ENCODE measurements around the gene DCAF6. TPM values are rescaled to one million over a fixed set of nuclear protein-coding genes. Genes with fewer than 3 reads are reported as not detected.

Gene DCAF6
- total RNA-seq, 1 experiment from 2014 or later: 31.9 TPM

DNA sequence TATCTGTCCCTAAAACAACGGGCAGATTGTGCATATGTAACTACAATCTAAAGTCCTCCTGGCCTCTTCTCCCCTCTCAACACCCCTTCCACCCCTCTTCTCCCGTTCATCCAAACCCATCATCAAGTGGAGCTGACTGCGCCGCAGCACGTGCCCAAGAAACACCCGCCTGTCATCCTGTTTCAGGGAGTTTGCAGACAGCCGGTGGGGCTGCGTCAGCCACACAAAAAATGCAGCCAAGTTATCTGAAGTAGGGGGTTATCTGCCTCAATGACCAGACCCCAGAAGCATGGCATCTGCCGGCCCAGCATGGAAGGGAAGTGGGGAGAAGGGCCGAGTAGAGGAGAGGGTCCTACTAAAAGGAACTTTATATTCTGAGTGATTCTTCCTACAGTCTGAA lies 151.2 kb downstream of the DCAF6 start:
- Histone ChIP-seq H3K9me3 (ENCODE audit: low read depth, low read length, poor library complexity, severe bottlenecking) (no peaks in the 10 kb centered on the region), H3K4me1 (ENCODE audit: insufficient read depth, low read length, poor library complexity, severe bottlenecking) (no peaks in the 10 kb centered on the region), H3K27me3 (replicated peaks; ENCODE audit: insufficient read depth, low read depth, low read length, poor library complexity) (no peaks in the 10 kb centered on the region), H3K27ac (ENCODE audit: low read depth, low read length, poor library complexity, severe bottlenecking) (no peak overlapping the region), H3K36me3 (ENCODE audit: insufficient read depth, low read length, poor library complexity, severe bottlenecking) (no peaks in the 10 kb centered on the region), H3K4me3 (ENCODE audit: low read depth, low read length, poor library complexity, severe bottlenecking) (no peak overlapping the region)
- no peak for DNase-seq (ENCODE audit: low spot score)
- no TSS peak for BruUV-seq (replicated peaks)
- POLR2A ChIA-PET (ENCODE audit: low non-redundant PET): no interaction called here
- no peak for TF ChIP-seq EZH2 (IDR thresholded peaks at IDR 0.05; ENCODE audit: borderline replicate concordance, low read depth, low read length, poor library complexity, severe bottlenecking)
- TF ChIP-seq, protein P1, sequence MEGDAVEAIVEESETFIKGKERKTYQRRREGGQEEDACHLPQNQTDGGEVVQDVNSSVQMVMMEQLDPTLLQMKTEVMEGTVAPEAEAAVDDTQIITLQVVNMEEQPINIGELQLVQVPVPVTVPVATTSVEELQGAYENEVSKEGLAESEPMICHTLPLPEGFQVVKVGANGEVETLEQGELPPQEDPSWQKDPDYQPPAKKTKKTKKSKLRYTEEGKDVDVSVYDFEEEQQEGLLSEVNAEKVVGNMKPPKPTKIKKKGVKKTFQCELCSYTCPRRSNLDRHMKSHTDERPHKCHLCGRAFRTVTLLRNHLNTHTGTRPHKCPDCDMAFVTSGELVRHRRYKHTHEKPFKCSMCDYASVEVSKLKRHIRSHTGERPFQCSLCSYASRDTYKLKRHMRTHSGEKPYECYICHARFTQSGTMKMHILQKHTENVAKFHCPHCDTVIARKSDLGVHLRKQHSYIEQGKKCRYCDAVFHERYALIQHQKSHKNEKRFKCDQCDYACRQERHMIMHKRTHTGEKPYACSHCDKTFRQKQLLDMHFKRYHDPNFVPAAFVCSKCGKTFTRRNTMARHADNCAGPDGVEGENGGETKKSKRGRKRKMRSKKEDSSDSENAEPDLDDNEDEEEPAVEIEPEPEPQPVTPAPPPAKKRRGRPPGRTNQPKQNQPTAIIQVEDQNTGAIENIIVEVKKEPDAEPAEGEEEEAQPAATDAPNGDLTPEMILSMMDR (conservative IDR thresholded peaks at IDR 0.05; ENCODE audit: low read depth, low read length): no peak
- intact Hi-C loops (cut with micrococcal nuclease; ENCODE audit: unreplicated experiment): loop anchor here (10.0 kb wide), 1 partner anchor 283 kb away; no protein-coding TSS in a partner anchor
- CTCF ChIA-PET: no interaction called here

DNA sequence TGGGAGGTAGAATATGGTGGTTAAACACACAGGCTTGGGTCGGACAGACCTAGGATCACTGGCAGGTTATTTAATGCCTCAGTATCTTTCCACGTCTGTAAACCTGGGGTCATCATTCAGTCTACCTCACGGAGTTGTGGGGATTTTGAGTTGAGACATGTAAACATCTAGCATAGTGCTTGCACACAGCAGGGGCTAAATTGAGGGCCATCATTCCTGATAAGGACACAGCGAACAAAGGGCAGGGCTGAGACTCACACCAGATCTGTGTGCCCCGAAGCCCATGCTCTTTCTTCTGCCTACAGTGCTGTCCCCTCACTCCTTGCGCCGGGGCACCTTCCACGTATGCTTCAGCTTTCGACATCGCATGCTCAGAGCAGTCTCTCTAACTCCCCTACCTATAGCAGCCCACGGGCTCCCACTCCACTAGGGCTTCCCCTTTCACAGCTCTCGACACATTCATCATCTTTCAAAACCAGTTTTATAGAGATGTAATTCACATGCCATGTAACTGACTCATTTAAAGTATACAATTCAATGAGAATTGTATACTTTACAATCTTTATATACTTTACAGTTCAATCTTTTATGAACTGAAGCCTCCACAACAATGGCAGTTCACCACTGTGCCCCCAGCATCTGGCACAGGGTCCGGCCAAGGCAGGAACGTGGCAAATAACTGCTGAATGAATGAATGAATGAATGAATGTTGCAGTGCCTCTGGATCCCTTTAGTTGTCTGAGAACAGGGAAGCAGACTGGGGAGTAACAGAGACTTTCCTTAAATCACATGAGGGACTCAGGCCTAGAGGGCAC lies 152.2 kb downstream of the DCAF6 start:
- intact Hi-C loops (cut with micrococcal nuclease; ENCODE audit: unreplicated experiment): loop anchor here (10.0 kb wide), 1 partner anchor 284 kb away; no protein-coding TSS in a partner anchor
- Histone ChIP-seq H3K36me3 (ENCODE audit: insufficient read depth, low read length, poor library complexity, severe bottlenecking) (no peaks in the 10 kb centered on the region), H3K27me3 (replicated peaks; ENCODE audit: insufficient read depth, low read depth, low read length, poor library complexity) (no peaks in the 10 kb centered on the region), H3K27ac (ENCODE audit: low read depth, low read length, poor library complexity, severe bottlenecking) (no peak overlapping the region), H3K9me3 (ENCODE audit: low read depth, low read length, poor library complexity, severe bottlenecking) (no peaks in the 10 kb centered on the region), H3K4me1 (ENCODE audit: insufficient read depth, low read length, poor library complexity, severe bottlenecking) (no peaks in the 10 kb centered on the region), H3K4me3 (ENCODE audit: low read depth, low read length, poor library complexity, severe bottlenecking) (no peak overlapping the region)
- no TSS peak for BruUV-seq (replicated peaks)
- DNase-seq (ENCODE audit: low spot score): no peak
- TF ChIP-seq EZH2 (IDR thresholded peaks at IDR 0.05; ENCODE audit: borderline replicate concordance, low read depth, low read length, poor library complexity, severe bottlenecking): no peak
- TF ChIP-seq, protein P1 (conservative IDR thresholded peaks at IDR 0.05; ENCODE audit: low read depth, low read length): no peak
- CTCF ChIA-PET: no interaction called here
- POLR2A ChIA-PET (ENCODE audit: low non-redundant PET): no interaction called here

GRCh38 chr1:168089326-168089978 lies 153.0 kb downstream of the DCAF6 start:
- ChIA-PET CTCF (no interaction called here), POLR2A (ENCODE audit: low non-redundant PET) (no interaction called here)
- no peaks in the 10 kb centered on the region for H3K36me3 ChIP-seq (ENCODE audit: insufficient read depth, low read length, poor library complexity, severe bottlenecking)
- no peak overlapping the region for H3K27ac ChIP-seq (ENCODE audit: low read depth, low read length, poor library complexity, severe bottlenecking)
- no peak overlapping the region for H3K4me3 ChIP-seq (ENCODE audit: low read depth, low read length, poor library complexity, severe bottlenecking)
- no TSS peak for BruUV-seq (replicated peaks)
- intact Hi-C loops (cut with micrococcal nuclease; ENCODE audit: unreplicated experiment): loop anchor here (10.0 kb wide), 1 partner anchor 285 kb away; no protein-coding TSS in a partner anchor
- H3K4me1 ChIP-seq (ENCODE audit: insufficient read depth, low read length, poor library complexity, severe bottlenecking): no peaks in the 10 kb centered on the region
- no peak for DNase-seq (ENCODE audit: low spot score)
- H3K9me3 ChIP-seq (ENCODE audit: low read depth, low read length, poor library complexity, severe bottlenecking): no peaks in the 10 kb centered on the region
- TF ChIP-seq, protein P1 (conservative IDR thresholded peaks at IDR 0.05; ENCODE audit: low read depth, low read length): no peak
- TF ChIP-seq EZH2 (IDR thresholded peaks at IDR 0.05; ENCODE audit: borderline replicate concordance, low read depth, low read length, poor library complexity, severe bottlenecking): no peak
- no peaks in the 10 kb centered on the region for H3K27me3 ChIP-seq (replicated peaks; ENCODE audit: insufficient read depth, low read depth, low read length, poor library complexity)
